HG03354 (cell line): Measurements from ENCODE around the gene SEMA4D.

Experiments used
- ATAC-seq: cut with Tn5 transposase; IDR thresholded peaks from one replicate; pipeline ENCODE4 v1.9.1; 2021; ENCODE audit warnings: mild to moderate bottlenecking; ENCODE audit not compliant: unreplicated experiment, poor library complexity, severe bottlenecking

Gene SEMA4D

GRCh38 chr9:89314955-89315354 lies 183.0 kb downstream of the SEMA4D start:
- ATAC-seq = no peak

GRCh38 chr9:89313842-89314241 lies 184.1 kb downstream of the SEMA4D start:
- no peak for ATAC-seq

- ATAC-seq = no peak
Measured at GRCh38 chr9:89312222-89312571, 185.7 kb downstream of the SEMA4D start.

- no peak for ATAC-seq
Measured at GRCh38 chr9:89311346-89312221, 186.3 kb downstream of the SEMA4D start.
